Thyroid gland (tissue), 4 donors: Measurements from ENCODE around the gene GTF3C5. TPM values are rescaled to one million over a fixed set of nuclear protein-coding genes. Genes with fewer than 3 reads are reported as not detected.

ENCODE experiments used
- DNase-seq, 2 donors: peaks; one replicate each; pipeline ENCODE4 v3.0.0-alpha.2; 2019
- H3K27ac ChIP-seq, 3 donors: fragments of 200-600 bp; sonication (generic); 1 replicate in 2 of 3; 2 replicates in 1 of 3; pipeline ENCODE4 v1.5.1; 2016 to 2019; ENCODE audit warnings: mild to moderate bottlenecking in 1 of 3, moderate library complexity in 1 of 3
- H3K27me3 ChIP-seq: fragments of 200-600 bp; sonication (generic); one replicate; pipeline ENCODE4 v1.5.1; 2019
- H3K36me3 ChIP-seq, 2 donors: fragments of 200-600 bp; sonication (generic); one replicate each; pipeline ENCODE4 v1.5.1; 2016 to 2019
- H3K4me1 ChIP-seq, 2 donors: fragments of 200-600 bp; sonication (generic); one replicate each; pipeline ENCODE4 v1.5.1; 2017 to 2019
- H3K4me3 ChIP-seq, 3 donors: fragments of 200-600 bp; sonication (generic); replicated peaks in 1 of 3; 1 replicate in 2 of 3; 2 replicates in 1 of 3; pipeline ENCODE4 v1.5.1; 2016; ENCODE audit warnings: mild to moderate bottlenecking in 1 of 3
- H3K9me3 ChIP-seq: fragments of 200-600 bp; sonication (generic); one replicate; pipeline ENCODE4 v1.5.1; 2017
- POLR2A ChIP-seq, 2 donors: fragments of 450-650 bp; IDR thresholded peaks; one replicate each; pipeline ENCODE4 v1.6.1; 2017; ENCODE audit warnings: antibody characterized with exemption in 2 of 2, mild to moderate bottlenecking in 2 of 2, moderate library complexity in 1 of 2
- WGBS, 2 donors: methylation state at CpG; one replicate each; pipeline ENCODE4 v1.1.5; 2017; 5-methylcytosine and 5-hydroxymethylcytosine counted together
- intact Hi-C: fragments of 100-400 bp; cut with DNase I; formaldehyde crosslinking; loops from one replicate; pipeline ENCODE4 v1.15.1; 2023
- total RNA-seq, 4 donors: library from RNA; depleted of rRNA; stranded (reverse); fragments of >200 nt; gene quantifications; one replicate each; pipeline ENCODE4 v1.2.3, GENCODE V29; 2016
- TF ChIP-seq, protein P1 (sequence below), 6 experiments: fragments of 200-600 bp in 3 of 6; fragments of 450-650 bp in 3 of 6; sonication (generic) in 3 of 6; IDR thresholded peaks; one replicate each; pipeline ENCODE4 v1.5.1; 2016 to 2019; ENCODE audit warnings: antibody characterized with exemption in 6 of 6, mild to moderate bottlenecking in 2 of 6, inconsistent platforms in 1 of 6, moderate library complexity in 1 of 6

GTF3C5 gene
- total RNA-seq, 4 donors from 2014 or later = 49.3 to 69.0 (median 56.8) TPM

DNA sequence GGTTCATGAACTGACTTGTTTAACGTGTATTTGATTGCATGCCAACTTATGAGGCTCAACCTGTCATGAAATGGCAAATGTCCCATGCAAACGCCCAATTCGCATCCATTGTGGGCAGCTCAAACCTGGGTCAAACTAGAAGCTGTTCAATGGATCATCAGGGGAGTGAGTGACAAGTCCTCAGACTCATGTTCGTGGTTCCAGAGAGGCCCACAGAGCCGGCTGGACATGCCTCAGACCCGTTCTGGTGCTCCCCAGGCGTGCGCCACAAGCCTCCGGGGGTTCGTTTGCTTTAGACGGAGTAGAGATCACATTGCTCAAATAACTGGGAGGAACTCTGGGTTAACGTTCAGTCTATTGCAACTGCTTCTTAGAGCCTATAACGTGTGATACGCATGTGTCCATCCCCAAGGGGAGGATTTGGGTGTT is 37.3 kb upstream of the GTF3C5 start:
- no peaks in the 10 kb centered on the region for H3K9me3 ChIP-seq
- TF ChIP-seq POLR2A (IDR thresholded peaks at IDR 0.05) = no peak
- TF ChIP-seq, protein P1, sequence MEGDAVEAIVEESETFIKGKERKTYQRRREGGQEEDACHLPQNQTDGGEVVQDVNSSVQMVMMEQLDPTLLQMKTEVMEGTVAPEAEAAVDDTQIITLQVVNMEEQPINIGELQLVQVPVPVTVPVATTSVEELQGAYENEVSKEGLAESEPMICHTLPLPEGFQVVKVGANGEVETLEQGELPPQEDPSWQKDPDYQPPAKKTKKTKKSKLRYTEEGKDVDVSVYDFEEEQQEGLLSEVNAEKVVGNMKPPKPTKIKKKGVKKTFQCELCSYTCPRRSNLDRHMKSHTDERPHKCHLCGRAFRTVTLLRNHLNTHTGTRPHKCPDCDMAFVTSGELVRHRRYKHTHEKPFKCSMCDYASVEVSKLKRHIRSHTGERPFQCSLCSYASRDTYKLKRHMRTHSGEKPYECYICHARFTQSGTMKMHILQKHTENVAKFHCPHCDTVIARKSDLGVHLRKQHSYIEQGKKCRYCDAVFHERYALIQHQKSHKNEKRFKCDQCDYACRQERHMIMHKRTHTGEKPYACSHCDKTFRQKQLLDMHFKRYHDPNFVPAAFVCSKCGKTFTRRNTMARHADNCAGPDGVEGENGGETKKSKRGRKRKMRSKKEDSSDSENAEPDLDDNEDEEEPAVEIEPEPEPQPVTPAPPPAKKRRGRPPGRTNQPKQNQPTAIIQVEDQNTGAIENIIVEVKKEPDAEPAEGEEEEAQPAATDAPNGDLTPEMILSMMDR (IDR thresholded peaks at IDR 0.05) = no peak
- no peak overlapping the region for H3K4me3 ChIP-seq
- DNase-seq = no peak
- intact Hi-C loops = no loop called here
- no peaks in the 10 kb centered on the region for H3K4me1 ChIP-seq
- H3K36me3 ChIP-seq = no peaks in the 10 kb centered on the region
- WGBS, 2 donors = 52 to 66% methylated on average over 11 to 14 of the region's 14 CpGs
- H3K27ac ChIP-seq = no peak overlapping the region
- no peaks in the 10 kb centered on the region for H3K27me3 ChIP-seq

DNA sequence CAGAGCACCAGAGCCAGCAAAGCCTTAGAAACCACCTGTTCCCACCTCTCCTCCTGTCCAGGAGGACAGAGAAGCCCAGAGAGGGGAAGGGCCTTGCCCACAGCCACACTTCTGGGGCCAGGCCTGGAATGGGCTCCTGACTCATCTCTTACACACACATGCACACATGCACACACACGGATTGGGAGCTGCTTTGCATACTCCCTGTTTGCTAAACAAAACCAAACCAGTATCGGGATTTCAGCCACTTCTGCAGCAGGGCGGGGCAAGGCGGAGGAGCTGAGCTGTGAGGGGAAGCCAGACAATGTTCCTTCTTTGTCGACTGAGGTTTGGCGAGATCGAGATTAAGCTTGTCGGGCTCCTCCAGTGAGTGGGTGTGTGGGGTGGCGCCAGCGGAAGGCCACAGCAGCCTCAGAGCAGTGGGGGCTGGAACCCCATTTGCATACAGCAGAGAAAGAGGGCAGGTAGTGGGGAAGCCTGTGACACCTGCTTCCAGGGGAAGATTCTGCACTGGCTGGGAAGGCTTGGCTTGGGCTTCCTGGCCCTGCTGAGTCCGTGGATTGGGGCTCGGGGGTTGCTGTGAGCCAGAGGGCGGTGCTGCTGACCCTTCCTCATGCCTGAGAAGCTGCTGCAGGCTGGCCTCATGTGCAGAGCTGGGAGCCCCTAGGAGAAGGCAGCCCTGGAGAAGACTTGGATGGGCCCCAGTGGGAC is 36.2 kb upstream of the GTF3C5 start:
- Histone ChIP-seq H3K36me3 (no peaks in the 10 kb centered on the region), H3K27ac (no peak overlapping the region), H3K4me1 (no peaks in the 10 kb centered on the region), H3K4me3 (no peak overlapping the region), H3K27me3 (no peaks in the 10 kb centered on the region), H3K9me3 (no peaks in the 10 kb centered on the region)
- 32 to 34% methylated on average over 10 to 12 of the region's 13 CpGs for WGBS, 2 donors
- intact Hi-C loops = no loop called here
- DNase-seq = no peak
- no peak for TF ChIP-seq POLR2A (IDR thresholded peaks at IDR 0.05)
- TF ChIP-seq, protein P1 (IDR thresholded peaks at IDR 0.05) = no peak

DNA sequence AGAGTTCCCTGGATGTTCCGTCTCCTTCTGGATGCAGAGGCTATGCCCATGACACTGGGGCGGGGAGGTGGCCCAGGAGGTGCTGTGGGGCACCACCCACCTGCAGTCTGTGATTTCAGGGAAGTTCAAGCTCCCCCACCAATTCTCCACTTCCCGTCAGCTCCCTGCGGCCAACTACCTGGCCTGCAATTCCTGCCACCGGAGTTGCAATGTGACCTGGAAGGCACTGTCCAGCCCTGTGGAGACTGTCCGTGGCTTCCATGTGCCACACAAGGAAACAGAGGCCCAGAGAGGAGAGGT is 35.7 kb upstream of the GTF3C5 start:
- TF ChIP-seq, protein P1 (IDR thresholded peaks at IDR 0.05) = no peak
- no peak for TF ChIP-seq POLR2A (IDR thresholded peaks at IDR 0.05)
- 93% methylated on average over 5 to 6 of the region's 6 CpGs for WGBS, 2 donors
- Histone ChIP-seq H3K4me3 (no peak overlapping the region), H3K4me1 (no peaks in the 10 kb centered on the region), H3K36me3 (no peaks in the 10 kb centered on the region), H3K27me3 (no peaks in the 10 kb centered on the region), H3K27ac (no peak overlapping the region), H3K9me3 (no peaks in the 10 kb centered on the region)
- intact Hi-C loops = no loop called here
- DNase-seq = no peak

DNA sequence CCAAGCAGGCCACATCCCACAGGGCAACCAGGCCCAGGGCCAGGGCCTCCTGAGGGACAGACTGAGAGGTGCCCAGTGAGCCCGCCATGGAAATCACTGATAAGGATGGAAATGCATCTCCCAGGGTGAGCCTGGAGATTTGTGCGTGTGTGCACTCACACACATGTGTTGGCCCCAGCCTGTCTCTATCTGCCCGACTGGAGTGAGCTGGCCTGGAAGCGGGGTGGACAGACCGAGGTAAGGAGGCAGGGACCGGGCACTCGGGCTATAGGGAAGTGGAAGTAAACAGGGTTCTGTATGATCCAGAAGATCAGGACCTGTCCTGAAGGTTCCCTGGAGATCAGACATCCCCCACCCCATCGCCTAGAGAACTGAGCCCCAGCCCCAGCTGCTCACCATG is 34.9 kb upstream of the GTF3C5 start:
- intact Hi-C loops = no loop called here
- Histone ChIP-seq H3K27me3 (no peaks in the 10 kb centered on the region), H3K36me3 (no peaks in the 10 kb centered on the region), H3K9me3 (no peaks in the 10 kb centered on the region), H3K4me1 (no peaks in the 10 kb centered on the region), H3K27ac (no peak overlapping the region), H3K4me3 (no peak overlapping the region)
- TF ChIP-seq, protein P1 (IDR thresholded peaks at IDR 0.05) = no peak
- TF ChIP-seq POLR2A (IDR thresholded peaks at IDR 0.05) = no peak
- WGBS, 2 donors = 86 to 87% methylated on average over 8 of the region's 8 CpGs
- no peak for DNase-seq

DNA sequence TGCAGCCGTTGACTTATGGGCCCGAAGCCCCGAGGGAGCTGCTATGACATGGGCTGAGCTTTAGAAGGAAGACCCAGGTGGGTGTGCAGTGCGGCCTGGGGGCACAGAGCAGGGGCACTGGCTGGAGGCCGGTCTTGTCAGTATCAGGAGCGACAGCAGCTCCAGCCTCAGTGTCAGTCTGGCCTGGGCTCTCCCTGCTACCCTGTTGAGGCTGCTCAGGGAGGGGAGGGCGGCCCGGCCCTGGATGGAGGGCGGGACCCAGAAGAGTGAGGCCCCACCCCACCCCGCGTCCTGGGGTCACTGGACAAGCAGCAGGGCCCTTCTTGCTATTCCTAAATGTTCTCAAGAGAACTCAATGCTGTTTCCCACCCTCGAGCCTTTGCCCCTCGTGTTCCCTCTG is 34.3 kb upstream of the GTF3C5 start:
- no peak for DNase-seq
- H3K4me3 ChIP-seq = no peak overlapping the region
- no peaks in the 10 kb centered on the region for H3K36me3 ChIP-seq
- no peaks in the 10 kb centered on the region for H3K4me1 ChIP-seq
- TF ChIP-seq, protein P1 (IDR thresholded peaks at IDR 0.05) = no peak
- TF ChIP-seq POLR2A (IDR thresholded peaks at IDR 0.05) = no peak
- H3K27me3 ChIP-seq = no peaks in the 10 kb centered on the region
- no peaks in the 10 kb centered on the region for H3K9me3 ChIP-seq
- intact Hi-C loops = no loop called here
- no peak overlapping the region for H3K27ac ChIP-seq
- 52 to 55% methylated on average over 6 to 10 of the region's 13 CpGs for WGBS, 2 donors
